Raji (cell line): ENCODE data around the gene RSPO1.

ENCODE experiments used
- POLR2A ChIP-seq: IDR thresholded peaks from 2 replicates; pipeline ENCODE4 v1.6.1; 2011; ENCODE audit warnings: low read depth, low read length, control low read depth; ENCODE audit not compliant: insufficient read depth

Gene RSPO1

DNA sequence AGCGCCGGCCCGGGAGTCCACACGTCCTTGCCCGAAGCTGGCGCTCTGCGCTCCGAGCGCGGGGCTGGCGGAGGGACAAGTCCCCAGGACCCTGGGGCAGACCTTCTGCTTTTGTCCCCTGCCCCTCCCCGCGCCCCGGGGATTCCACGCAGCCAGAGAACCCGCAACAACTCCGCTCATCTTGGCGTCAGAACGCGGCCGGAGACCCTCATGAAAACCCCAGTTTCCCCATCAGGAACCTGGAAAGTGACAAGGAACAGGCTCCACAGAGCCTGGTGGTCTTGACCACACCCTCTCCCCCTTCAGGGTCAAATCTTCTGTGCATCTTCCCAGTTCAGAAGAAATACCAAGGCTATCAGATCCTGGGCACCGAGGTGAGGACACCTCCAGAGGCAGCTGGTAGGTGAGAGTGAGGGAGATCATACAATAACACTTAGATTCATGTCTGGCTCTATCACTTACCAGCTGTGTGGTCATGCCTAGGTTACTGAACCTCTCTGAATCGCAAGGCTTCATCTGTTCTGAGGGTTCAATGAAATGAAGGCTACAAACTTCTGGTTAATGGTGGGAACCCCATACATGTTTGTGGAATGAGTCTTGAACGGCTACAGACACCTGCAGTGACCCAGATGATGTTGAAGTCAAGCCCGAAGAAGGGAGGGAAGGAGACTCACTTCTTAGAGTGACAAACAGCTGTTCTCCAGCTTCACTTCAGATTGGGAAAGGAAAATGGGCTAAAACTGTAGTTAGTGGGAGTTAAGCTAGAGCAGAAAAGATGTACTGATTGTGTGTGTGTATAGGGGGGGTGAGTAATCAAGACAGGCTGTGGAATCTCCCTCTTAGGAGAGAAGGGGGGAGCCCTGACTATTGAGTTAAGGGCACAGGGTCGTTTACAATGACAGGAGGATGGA, 555 bp upstream of the RSPO1 start:
- TF ChIP-seq POLR2A = no peak

DNA sequence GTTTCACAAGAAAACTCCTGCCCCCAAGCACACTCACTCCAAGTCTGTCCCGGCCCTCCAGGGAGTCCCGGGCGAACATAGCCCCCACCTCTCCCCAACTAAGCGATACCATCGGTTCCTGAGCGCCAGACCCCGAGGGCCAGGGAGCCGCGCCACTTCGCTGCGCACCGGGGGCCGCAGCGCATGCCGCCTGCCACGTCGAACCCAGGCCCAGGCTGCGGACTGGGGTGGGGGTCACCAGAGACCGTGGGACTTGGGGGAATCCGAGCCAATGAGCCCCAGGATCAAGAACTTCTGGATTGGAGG, 801 bp downstream of the RSPO1 start:
- no peak for TF ChIP-seq POLR2A

DNA sequence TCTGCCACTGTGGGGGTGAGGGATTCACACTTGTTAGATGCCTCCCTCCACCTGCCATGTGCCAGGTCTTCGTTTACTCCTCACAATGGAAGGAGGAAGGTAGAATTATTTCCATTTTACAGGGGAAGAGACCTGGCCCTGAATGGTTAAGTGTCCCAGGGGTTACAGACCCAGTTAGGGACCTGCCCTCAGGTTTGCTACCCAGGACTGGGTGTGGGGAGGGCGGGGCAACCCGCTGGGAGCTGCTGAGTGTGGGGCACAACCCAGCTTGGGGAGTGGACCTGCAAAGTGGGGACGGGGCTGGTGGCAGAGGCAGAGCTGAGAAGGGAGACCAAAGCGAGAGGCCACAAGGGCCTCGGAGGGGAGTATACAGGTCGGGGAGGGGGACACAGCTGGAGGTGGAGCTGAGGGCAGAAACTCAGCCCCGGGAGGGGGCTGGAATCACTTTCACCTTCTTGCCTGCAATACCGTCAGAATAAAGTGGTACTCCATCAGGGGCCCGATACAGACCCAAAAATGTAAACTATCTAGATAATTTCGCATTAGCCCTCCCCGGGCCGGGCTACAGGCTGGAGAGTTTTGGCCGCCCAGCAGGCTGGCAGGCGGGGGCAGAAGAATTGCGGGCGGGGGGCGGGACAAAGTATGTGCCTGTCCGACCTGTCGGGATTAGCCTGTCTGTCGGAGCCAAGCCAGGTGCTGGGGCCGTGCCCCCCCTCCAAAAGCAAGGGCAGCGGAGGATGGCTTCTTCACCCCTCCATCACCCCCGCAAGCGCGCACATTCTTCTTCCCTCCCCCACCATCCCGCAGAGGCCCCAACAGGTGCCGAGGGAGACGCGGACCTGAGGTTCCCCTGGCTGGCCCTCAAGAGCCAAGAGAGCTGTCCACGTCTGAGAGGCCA, 1.4 kb downstream of the RSPO1 start:
- no peak for TF ChIP-seq POLR2A

DNA sequence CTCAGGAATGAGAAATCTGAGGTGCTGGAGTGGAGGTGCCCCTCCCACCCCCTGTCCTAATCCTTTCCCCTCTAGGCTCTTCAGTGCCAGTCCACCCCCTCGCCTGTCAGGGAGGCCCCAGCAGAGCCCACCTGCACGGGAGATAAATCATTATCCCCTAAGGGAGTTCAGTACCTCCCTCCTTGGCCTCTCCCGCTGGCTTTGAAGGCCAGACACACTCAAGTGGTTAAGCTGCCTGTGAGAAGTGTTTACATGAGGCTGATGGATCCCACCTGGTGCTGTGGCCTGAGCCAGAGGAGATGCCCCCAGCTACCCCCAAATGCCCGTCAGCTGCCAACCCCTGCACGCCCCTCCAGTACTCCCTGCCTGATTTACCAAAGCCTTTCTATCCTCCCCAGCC, 3.7 kb downstream of the RSPO1 start:
- TF ChIP-seq POLR2A = no peak

DNA sequence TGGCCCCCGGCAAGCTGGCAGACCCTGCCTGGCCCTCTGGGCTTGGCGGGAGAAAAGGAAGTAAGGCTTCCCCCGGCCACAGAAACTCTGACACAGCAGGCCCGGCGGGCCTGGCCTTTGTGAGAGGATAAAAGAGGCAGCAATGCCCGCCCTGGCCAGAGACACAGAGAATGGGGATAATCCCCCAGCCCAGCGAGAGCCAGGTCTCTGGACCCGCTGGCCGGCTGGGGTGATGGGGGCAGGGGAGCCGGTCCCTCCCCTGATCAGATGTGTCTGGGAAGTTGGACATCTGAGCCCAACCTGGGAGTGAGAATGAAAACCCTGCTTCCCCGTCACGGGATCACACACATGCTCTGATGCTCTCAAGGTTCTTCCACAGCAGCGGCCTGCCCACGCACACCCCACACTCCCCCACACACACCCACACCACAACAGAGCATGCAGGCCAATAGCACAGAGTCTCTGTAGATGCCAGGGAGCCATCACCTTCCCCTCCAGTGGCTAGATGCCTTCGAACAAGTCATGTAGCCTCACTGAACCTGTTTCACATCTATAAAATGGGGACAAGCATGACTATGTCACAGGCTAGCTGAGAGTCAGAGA, 4.2 kb downstream of the RSPO1 start:
- no peak for TF ChIP-seq POLR2A

DNA sequence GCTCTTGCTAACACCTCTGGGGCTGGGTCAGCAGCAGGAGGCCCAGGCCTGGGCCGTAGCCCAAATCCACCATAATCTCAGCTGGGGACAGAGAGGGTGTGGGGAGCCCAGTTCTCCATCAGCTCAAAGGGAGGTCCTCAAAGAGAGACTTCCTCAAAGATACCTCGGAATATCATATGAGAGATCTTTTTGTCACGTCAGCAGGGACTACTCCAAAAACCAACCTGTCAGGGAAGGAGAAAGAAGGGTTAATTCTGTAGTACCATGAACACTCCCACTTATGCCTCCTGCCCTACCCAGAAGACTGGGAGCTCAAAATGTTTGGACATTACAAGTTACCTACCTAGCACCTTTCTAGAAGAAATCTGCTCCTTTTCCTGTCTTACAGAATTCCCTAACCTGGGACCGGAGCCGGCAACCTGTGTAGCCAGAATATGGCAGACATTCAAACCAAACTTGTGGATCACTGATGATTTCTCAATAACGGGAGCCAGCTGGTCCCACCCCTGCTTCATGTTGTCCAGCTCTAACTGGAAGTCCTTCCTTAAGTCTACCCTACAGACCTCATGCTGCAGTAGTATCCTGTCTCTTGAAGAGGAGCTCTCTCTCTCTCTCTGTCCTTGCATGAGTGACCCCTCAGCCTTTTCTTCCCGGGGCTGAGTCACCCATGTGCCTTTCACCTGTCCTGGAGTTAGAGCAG, 4.8 kb downstream of the RSPO1 start:
- TF ChIP-seq POLR2A = no peak

DNA sequence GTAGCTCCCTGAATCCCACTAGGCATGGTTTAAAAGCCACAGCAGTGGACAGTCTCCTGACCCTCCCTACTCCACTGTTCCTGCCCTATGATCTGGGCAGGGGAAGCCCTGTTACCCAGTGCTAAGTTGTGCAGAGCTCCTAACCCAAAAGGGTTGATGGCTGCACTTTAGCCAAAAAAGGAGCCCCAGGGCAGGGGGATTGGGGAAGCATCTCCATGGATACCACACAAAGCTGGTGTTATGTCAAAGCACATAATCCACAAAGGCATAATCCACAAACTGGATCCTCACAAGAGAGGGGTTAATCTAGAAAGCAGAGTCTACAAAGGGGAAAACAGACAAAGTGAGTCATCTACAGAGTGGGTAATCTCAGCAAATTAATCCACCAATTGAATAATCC, 5.7 kb downstream of the RSPO1 start:
- TF ChIP-seq POLR2A = no peak

DNA sequence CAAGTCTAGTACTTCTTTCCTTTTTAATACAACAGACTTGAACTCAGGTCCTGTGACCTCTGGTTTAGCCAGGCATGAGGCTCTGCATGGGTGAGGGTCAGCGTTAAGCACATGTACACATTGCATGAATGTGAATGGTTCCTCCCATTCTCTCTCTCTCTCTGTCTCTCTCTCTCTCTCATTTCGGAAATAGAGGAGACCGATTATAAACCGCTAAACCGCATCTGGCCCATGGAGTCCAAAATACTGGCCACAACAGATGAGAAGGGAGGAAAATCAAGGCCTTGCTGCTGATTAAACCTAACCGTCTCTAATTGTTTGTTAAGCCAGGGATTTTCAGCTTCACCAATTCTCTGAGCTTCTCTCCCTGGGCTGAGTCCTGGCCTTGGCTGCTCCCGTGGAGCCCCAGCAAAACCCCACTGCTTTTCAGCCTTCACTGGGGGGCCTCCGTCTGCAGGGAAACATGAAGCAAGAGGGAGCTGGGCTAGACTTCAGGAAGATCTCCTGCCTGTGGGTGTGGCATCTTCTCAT, 6.6 kb downstream of the RSPO1 start:
- TF ChIP-seq POLR2A = no peak

DNA sequence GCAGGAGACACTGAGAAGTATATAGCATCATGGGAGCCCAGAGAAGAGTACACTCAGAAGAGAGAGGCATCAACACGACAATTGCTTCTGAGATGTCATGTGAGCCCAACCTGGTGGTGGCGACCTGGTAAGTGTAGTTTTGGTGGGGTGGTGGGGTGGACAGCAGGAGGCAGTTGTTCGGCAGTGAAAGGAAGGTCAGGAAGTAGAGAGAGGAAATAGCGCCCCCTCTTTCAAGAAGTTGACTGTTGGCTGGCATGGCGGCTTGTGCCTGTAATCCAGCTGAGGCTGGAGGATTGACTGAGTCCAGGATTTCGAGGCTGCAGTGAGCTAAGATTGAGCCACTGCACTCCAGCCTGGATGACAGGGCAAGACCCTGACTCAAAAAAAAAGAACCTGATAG, 12.6 kb downstream of the RSPO1 start:
- TF ChIP-seq POLR2A = no peak

DNA sequence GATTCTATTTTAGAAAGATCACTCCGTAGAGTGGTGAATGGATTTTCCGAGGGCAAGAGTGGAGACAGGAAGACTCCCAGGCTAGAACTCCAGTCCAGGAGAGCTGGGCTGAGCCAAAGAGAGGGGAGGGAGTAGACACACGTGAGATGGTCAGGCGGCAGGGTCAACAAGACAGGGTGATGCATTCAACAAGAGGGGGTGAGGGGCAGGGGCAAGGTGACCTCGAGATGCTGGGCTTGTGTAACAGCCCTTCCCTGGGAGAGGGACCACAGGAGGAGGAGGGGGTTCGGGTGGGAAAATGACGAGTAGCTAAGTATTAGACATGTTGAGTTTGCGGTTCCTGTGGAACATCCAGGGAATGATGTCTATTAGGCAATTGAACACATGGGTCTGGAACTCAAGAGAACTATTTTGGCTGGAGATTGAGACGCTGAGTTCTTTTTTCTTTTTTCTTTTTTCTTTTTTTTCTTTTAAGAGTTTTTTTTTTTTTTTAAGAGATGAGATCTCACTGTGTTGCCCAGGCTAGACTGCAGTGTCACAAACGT, 13.3 kb downstream of the RSPO1 start:
- TF ChIP-seq POLR2A = no peak

DNA sequence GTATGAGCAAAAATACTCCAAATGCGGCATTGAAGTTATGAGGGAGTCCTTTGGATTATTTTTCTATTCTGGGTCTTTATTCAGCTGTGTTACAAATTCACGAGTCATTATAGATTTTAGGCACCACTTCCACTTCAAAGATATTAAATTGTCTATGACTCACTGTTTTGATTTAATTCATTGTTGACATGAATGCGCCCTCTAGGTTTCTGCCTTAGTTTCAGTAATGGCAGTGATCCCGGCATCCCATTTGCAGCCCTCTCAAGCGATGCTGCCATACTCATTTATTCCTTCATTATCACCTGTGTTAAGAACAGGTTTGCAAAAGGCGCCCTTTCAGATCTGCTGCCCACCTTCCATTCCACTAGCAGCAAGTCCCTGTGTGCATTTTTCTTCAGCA, 14.0 kb downstream of the RSPO1 start:
- no peak for TF ChIP-seq POLR2A

DNA sequence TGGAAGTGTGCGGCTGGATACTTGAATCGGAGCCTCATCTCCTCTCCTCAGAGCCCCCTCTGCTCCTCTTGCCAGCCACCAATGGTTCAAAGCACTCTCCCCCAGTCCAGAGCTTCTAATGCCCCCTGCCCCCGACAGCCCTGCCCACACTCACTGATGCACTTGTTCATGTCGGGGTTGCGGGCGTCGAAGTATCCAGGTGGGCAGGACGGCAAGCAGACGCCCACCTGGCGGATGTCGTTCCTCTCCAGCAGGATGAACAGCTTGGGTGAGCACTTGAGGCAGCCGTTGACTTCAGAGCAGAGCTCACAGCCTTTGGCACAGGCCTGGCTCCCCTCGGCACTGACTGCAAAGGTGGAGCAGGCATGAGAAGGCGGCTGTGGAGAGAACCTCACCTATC, 18.4 kb downstream of the RSPO1 start:
- no peak for TF ChIP-seq POLR2A

DNA sequence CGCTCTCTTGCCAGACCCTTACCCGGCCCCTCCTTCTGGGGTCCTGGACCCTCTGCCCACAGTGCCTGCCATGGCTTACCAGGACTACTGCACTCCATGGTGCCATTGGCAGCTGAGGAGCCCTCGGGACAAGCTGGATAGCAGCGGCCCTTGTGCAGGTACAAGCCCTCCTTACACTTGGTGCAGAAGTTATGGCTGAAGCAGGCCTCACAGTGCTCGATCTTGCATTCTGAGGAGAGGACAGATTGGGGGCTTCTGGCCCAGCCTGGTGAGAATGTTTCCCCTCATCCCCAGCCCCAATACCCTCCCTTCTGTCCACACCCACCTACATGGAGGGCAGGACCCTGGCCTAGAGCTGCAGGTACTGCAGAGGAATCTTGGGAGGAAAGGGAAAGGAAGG, 20.6 kb downstream of the RSPO1 start:
- TF ChIP-seq POLR2A = no peak

DNA sequence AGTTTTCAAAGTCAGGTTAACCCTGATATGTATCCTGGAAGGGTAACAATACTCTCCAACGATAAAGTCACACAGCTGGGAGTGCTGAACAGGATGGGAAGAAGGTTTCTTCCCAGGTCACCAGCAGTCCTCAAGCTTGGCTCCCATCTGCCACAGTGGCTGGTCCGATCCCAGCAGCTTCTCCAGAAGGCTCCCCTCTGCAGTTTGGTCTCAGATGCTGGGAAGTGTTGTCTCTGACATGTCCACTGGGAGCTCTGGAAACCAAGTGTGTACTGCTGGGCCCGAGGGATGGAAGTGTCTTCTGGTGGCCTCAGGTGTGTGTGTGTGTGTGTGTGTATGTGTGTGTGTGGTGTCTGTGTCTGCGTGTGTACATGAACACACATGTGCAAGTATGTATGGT, 22.5 kb downstream of the RSPO1 start:
- TF ChIP-seq POLR2A = no peak

DNA sequence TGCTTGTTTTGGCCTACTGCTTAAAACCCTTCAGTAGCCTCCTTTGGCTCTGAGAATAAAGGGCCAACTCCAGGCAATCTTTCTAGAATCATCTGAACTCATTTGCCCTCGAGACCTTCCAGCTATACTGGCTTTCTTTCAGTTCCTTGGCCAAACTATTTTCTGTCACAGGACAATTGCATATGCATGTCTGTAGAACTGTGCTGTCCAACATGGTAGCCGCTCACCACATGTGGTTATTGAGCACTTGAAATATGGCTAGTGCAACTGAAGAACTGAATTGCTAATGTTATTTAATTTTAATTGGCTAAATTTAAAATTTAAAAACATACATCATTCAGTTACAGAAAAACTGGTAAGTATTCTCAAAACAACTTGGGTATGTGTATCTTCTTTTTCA, 24.7 kb downstream of the RSPO1 start:
- TF ChIP-seq POLR2A = no peak
